Sigmoid colon (tissue), 7 donors: Measurements from ENCODE around the gene CCDC24. TPM values are rescaled to one million over a fixed set of nuclear protein-coding genes. Genes with fewer than 3 reads are reported as not detected.

Experiments used
- DNase-seq: peaks from one replicate; pipeline ENCODE4 v3.0.0-alpha.2; 2019
- H3K27ac ChIP-seq, 4 donors: fragments of 200-600 bp; sonication (generic); one replicate each; pipeline ENCODE4 v1.5.1; 2016 to 2019; ENCODE audit warnings: mild to moderate bottlenecking in 1 of 4
- H3K27me3 ChIP-seq, 3 donors: fragments of 200-600 bp; sonication (generic); one replicate each; pipeline ENCODE4 v1.5.1; 2019; ENCODE audit warnings: mild to moderate bottlenecking in 1 of 3
- H3K36me3 ChIP-seq, 4 donors: fragments of 200-600 bp; sonication (generic); one replicate each; pipeline ENCODE4 v1.5.1; 2016 to 2019
- H3K4me1 ChIP-seq, 4 donors: fragments of 200-600 bp; sonication (generic); one replicate each; pipeline ENCODE4 v1.5.1; 2017 to 2019
- H3K4me3 ChIP-seq, 4 donors: fragments of 200-600 bp; sonication (generic); one replicate each; pipeline ENCODE4 v1.5.1; 2017 to 2019; ENCODE audit warnings: mild to moderate bottlenecking in 2 of 4, moderate library complexity in 1 of 4
- H3K9me3 ChIP-seq, 4 donors: fragments of 200-600 bp in 3 of 4; sonication (generic) in 3 of 4; one replicate each; pipeline versions ENCODE4 v1.5.1 to v1.6.1; 2013 to 2019
- EP300 ChIP-seq, 4 donors: sonication (generic); formaldehyde crosslinking; IDR thresholded peaks; one replicate each; pipeline ENCODE4 v1.6.1; 2017; ENCODE audit warnings: antibody characterized with exemption in 4 of 4
- POLR2A ChIP-seq, 2 donors: fragments of 450-650 bp; IDR thresholded peaks; one replicate each; pipeline ENCODE4 v1.6.1; 2016; ENCODE audit warnings: antibody characterized with exemption in 2 of 2, mild to moderate bottlenecking in 2 of 2, moderate library complexity in 2 of 2
- POLR2AphosphoS5 ChIP-seq, 4 donors: sonication (generic); formaldehyde crosslinking; IDR thresholded peaks; one replicate each; pipeline ENCODE4 v1.6.1; 2017; ENCODE audit warnings: antibody characterized with exemption in 4 of 4
- WGBS, 2 donors: extraction: QIAGEN DNeasy Blood & Tissue Kit; methylation state at CpG; one replicate each; pipeline ENCODE4 v1.1.7; 2013; 5-methylcytosine and 5-hydroxymethylcytosine counted together
- intact Hi-C: fragments of 100-400 bp; cut with DNase I; formaldehyde crosslinking; loops from one replicate; pipeline ENCODE4 v1.15.1; 2023
- polyA plus RNA-seq, 3 donors: library from polyadenylated mRNA; stranded (reverse); fragments of 200-250 nt; gene quantifications; one replicate each; pipeline ENCODE4 v1.2.3, GENCODE V29; 2013
- total RNA-seq, 4 donors: library from RNA; depleted of rRNA; stranded (reverse); fragments of >200 nt; gene quantifications; one replicate each; pipeline ENCODE4 v1.1.0, GENCODE V29; 2016
- TF ChIP-seq, protein P1 (sequence below), 4 experiments: fragments of 450-650 bp in 3 of 4; fragments of 200-600 bp in 1 of 4; IDR thresholded peaks; one replicate each; pipeline ENCODE4 v1.5.1; 2016 to 2019; ENCODE audit warnings: antibody characterized with exemption in 4 of 4, mild to moderate bottlenecking in 3 of 4, moderate library complexity in 2 of 4
- donor health status: healthy with polysubstance abuse.
- donor health status: Bipolar disorder and iron deficiency.
- donor health status: healthy.

CCDC24 gene
- total and polyA plus RNA-seq, 7 donors = 2.7 to 19.2 (median 6.6) TPM

DNA sequence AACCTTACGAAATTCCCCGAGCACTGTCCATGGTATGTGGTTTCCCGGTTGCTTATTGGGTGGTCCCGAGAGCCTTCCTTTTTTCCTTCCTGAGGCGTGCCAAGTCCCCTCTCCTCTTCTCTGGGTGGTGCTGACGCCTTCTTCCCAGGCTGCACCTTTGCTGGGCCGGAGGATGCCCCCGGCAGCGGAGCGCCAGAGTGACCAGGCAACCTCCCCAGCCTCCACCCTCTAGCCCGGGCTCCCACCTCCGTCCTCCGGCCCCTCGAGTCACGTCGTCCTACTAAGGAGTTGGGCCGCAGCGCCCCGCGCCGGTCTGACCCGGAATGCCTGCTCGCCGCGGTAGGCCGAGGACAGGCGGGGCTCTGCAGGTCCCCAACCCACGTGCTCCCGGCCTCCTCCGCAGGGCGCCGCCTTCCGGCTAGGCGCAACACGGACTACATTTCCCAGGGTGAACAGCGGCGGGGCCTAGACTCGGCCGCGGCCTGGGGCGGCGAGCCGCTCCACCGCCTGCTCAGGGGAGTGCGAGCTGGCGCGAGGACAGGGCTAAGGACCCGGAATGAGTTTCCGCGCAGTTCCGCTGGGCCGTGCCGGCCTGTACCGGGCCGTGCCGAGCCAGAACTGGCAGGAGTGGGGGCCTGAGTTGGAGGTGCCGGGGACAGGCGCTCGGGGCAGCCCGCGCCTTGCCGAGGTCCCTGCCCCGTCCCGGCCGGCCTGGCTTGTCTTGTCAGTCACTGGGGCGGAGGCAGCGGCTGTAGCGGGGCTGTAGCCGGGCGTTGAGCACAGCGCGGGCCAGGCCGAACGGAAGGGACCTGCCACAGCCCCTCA lies 45.0 kb upstream of the CCDC24 start, which contains the start of gene IPO13:
TSS of gene IPO13 (plus strand) at position 715 of the 825 bp plus-strand sequence. CDS start 651 bp downstream, outside the sequence.
- peak; percentile 97 for DNase-seq
- Histone ChIP-seq H3K27me3 (no peaks in the 10 kb centered on the region), H3K4me1 (peaks cover 0 to 45% (median 37%) of the 10 kb centered on the region in 4 donors), H3K27ac (peak within 1 kb of the TSS; percentile 90 to 96 (median 93)), H3K4me3 (peak within 1 kb of the TSS; percentile 53 to 78 (median 72)), H3K36me3 (peaks cover 0 to 11% (median 5%) of the 10 kb centered on the region in 4 donors), H3K9me3 (no peaks in the 10 kb centered on the region)
- TF ChIP-seq POLR2AphosphoS5 (IDR thresholded peaks at IDR 0.05) (peak; percentile 49 to 88 (median 82)), EP300 (IDR thresholded peaks at IDR 0.05) (no peak), POLR2A (IDR thresholded peaks at IDR 0.05) (peak; percentile 62 to 68)
- TF ChIP-seq, protein P1, sequence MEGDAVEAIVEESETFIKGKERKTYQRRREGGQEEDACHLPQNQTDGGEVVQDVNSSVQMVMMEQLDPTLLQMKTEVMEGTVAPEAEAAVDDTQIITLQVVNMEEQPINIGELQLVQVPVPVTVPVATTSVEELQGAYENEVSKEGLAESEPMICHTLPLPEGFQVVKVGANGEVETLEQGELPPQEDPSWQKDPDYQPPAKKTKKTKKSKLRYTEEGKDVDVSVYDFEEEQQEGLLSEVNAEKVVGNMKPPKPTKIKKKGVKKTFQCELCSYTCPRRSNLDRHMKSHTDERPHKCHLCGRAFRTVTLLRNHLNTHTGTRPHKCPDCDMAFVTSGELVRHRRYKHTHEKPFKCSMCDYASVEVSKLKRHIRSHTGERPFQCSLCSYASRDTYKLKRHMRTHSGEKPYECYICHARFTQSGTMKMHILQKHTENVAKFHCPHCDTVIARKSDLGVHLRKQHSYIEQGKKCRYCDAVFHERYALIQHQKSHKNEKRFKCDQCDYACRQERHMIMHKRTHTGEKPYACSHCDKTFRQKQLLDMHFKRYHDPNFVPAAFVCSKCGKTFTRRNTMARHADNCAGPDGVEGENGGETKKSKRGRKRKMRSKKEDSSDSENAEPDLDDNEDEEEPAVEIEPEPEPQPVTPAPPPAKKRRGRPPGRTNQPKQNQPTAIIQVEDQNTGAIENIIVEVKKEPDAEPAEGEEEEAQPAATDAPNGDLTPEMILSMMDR (IDR thresholded peaks at IDR 0.05) = peak; percentile 40 to 74 (median 68)
- intact Hi-C loops = loop anchor here (1.0 to 5.0 kb wide), 3 partner anchors 24 to 414 kb away; partner anchors contain the start of genes CCDC24, DPH2 and PTPRF
- WGBS, 2 donors = 0 to 1% methylated on average over 74 of the region's 74 CpGs

DNA sequence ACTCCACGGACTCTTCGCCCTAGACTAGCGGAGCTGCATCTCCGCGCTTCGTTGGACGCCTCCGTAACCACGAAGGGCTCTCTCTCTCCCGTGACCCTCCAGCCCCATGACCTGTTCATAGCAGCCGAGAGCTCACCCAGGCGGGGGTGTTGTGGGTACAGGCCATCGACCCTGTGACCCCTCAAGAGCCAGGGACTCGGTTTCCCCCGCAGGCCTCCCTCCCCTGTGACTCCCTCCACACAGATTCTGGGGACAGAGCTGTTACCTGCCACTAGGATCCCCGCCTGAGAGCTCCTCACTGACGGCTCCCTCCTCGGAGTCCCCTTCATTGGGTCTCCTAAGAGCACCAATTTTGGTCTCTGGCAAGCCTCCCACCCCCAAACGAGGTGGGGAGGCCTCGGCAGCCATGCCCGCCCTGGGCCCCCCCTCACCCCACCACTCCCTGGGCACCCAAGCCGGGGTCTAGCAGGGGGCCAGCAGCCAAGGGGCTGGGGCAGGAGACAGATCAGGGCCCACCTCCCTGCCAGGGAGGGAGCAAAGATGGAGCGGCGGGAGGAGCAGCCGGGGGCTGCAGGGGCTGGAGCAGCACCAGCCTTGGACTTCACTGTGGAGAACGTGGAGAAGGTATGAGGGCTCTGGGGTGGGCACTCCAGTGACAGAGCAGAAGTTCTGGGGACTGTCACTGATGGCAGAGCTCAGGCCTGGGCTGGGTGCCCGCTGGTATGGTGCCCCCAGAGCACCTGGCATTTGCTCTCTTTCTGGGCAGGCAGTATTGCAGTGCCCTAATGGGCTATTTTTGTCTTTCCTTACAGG lies 44.1 kb upstream of the CCDC24 start:
- no peak for TF ChIP-seq EP300 (IDR thresholded peaks at IDR 0.05)
- TF ChIP-seq, protein P1 (IDR thresholded peaks at IDR 0.05) = no peak
- no peak for TF ChIP-seq POLR2AphosphoS5 (IDR thresholded peaks at IDR 0.05)
- no peak for TF ChIP-seq POLR2A (IDR thresholded peaks at IDR 0.05)
- peak overlapping the region; percentile 90 to 96 (median 93) for H3K27ac ChIP-seq
- 4 to 11% methylated on average over 27 of the region's 27 CpGs for WGBS, 2 donors
- H3K9me3 ChIP-seq = no peaks in the 10 kb centered on the region
- no peaks in the 10 kb centered on the region for H3K27me3 ChIP-seq
- peaks cover 0 to 45% (median 37%) of the 10 kb centered on the region in 4 donors for H3K4me1 ChIP-seq
- H3K36me3 ChIP-seq = peaks cover 0 to 11% (median 5%) of the 10 kb centered on the region in 4 donors
- H3K4me3 ChIP-seq = peak overlapping the region; percentile 53 to 78 (median 72)
- intact Hi-C loops = loop anchor here (5.0 kb wide), 2 partner anchors 45 to 415 kb away; partner anchors contain the start of genes CCDC24 and PTPRF
- DNase-seq = no peak

DNA sequence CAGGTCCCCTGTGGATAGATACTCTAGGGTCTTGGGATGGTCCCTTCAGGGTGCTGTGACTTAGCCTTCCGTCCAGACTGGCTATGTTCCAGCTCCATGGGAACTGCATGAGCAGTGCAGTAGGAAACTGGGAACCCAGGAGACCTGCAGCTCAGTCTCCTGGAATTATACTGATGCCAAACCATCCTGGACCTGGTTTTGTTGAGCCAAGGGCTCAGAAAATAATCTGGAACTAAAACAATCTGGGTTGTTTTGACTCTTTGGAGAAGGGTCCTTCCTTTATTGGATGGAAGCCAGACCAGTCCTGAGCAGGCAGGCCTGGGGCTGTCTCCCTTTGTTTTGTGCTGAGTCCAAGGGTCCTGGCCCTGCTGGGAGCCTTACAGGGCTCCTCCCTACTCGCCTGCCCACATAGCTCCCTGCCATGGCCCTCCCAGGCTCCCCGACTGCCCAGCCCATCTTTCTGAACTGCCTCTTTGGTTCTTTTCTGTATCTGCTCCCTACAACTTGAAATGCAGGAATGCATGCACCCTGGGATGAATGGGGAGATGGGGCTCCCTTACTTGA lies 43.4 kb upstream of the CCDC24 start:
- intact Hi-C loops = loop anchor here (5.0 kb wide), 2 partner anchors 44 to 416 kb away; partner anchors contain the start of genes CCDC24 and PTPRF
- Histone ChIP-seq H3K9me3 (no peaks in the 10 kb centered on the region), H3K27me3 (no peaks in the 10 kb centered on the region), H3K36me3 (peaks cover 0 to 11% (median 5%) of the 10 kb centered on the region in 4 donors), H3K27ac (peak overlapping the region in 3 of 4 donors; percentile 90 to 96 (median 92)), H3K4me3 (peak overlapping the region; percentile 53 to 78 (median 72)), H3K4me1 (peaks cover 0 to 45% (median 37%) of the 10 kb centered on the region in 4 donors)
- DNase-seq = no peak
- WGBS, 2 donors = 25 to 55% methylated on average over 3 of the region's 3 CpGs
- TF ChIP-seq EP300 (IDR thresholded peaks at IDR 0.05) (no peak), POLR2A (IDR thresholded peaks at IDR 0.05) (no peak), POLR2AphosphoS5 (IDR thresholded peaks at IDR 0.05) (no peak)
- TF ChIP-seq, protein P1 (IDR thresholded peaks at IDR 0.05) = no peak

DNA sequence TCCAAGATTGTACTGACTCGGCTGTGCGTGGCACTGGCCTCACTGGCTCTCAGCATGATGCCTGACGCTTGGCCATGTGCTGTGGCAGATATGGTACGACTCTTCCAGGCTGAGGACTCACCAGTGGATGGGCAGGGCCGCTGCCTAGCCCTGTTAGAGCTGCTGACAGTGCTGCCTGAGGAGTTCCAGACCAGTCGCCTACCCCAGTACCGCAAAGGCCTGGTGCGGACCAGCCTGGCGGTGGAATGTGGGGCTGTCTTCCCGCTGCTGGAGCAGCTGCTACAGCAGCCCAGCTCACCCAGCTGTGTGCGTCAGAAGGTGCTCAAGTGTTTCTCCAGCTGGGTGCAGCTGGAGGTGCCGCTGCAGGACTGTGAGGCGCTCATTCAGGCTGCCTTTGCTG lies 41.7 kb upstream of the CCDC24 start:
- no peak overlapping the region for H3K27ac ChIP-seq
- peaks cover 0 to 11% (median 5%) of the 10 kb centered on the region in 4 donors for H3K36me3 ChIP-seq
- H3K9me3 ChIP-seq = no peaks in the 10 kb centered on the region
- no peaks in the 10 kb centered on the region for H3K27me3 ChIP-seq
- no peak for DNase-seq
- no peak overlapping the region for H3K4me3 ChIP-seq
- intact Hi-C loops = loop anchor here (5.0 kb wide), 2 partner anchors 43 to 417 kb away; partner anchors contain the start of genes CCDC24 and PTPRF
- WGBS, 2 donors = 85 to 87% methylated on average over 13 of the region's 13 CpGs
- H3K4me1 ChIP-seq = peaks cover 0 to 44% (median 37%) of the 10 kb centered on the region in 4 donors
- no peak for TF ChIP-seq EP300 (IDR thresholded peaks at IDR 0.05)
- no peak for TF ChIP-seq POLR2A (IDR thresholded peaks at IDR 0.05)
